Endothelial cell of hepatic sinusoid (primary cell): ENCODE results near the gene SAMD10.
"Not testable (repeated sequence)": the region's sequence is repeated elsewhere in the genome, so short reads cannot be mapped to it uniquely, and the experiment has no call there.

Experiments
- in situ Hi-C: cut with HindIII; loops from 2 replicates; pipeline ENCODE4 v1.10.0; 2017; ENCODE audit warnings: low sequenced_read_pairs

The SAMD10 gene

DNA sequence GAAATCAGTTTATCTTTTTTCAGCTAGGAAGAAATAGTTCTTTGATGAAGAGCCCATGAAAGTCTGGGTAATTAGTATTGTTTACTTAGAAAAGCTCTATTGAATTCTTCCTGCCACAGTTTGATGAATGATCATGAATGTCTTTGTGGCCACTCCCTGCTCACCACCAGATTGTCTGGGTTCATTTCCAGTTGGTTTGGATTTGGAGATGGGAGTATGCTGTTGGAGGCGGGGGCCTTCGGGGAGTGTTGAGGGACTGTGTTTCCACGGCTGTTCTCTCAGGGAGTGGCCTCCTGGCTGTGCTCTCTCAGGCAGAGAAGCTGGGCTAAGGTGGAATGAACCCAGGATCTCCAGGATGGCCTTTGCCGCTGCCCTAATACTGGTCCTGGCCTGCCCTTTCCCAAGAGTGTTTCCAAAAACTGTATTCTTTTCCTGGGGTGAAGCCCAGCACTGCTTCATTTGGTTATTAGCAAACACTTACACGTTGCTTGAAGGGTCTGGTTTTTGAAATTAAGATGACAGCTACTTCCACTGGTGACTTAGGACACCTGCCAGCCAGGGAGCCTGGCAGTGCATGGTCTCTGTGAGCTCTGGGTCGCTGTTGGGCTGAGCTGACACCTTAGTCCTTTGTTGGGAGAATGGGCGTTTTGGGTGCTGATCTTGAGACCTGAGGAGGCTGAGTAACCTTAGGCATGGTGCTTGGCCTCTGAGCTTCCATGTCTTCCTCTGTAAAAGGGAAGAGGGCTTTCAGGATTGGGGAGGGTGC, 24.7 kb upstream of the SAMD10 start:
- in situ Hi-C loops: loop anchor here (10.0 kb wide), 1 partner anchor 141 kb away; no protein-coding TSS in a partner anchor

DNA sequence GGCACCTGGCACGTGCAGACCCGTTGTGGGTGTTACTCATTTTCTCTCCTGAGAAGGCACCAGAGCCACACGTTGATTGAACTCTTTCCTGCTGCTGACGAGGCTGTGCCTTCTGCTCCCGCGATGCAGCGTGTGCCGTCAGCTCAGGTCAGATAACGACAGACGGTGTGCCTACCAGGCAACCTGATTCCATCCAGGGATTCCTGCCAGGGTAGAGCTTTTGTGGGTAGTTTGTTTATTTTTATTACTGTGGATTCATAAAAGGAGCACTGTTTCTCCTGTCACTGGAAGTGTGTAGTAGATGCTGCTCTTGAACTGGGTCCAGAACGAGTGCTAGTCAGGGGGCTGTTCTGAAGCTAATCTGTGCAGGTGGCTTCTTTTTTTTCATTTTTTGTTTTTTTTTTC, 22.2 kb upstream of the SAMD10 start:
- in situ Hi-C loops: loop anchor here (10.0 kb wide), 1 partner anchor 143 kb away; no protein-coding TSS in a partner anchor

DNA sequence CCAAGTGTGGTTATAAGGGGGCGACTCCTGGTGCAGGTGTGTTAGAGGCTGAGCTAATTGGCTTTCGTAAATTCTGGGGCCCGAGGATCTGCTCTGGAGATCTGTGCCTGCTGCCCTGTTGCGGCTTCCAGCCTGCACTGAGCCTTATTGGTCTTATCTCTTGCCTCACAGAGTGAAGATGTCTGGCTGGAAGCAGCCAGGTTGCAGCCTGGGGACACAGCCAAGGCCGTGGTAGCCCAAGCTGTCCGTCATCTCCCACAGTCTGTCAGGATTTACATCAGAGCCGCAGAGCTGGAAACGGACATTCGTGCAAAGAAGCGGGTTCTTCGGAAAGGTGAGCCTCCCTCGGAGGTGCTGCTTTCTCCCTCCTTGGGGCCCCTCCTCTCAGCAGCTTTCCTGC, 21.5 kb upstream of the SAMD10 start:
- in situ Hi-C loops: loop anchor here (10.0 kb wide), 1 partner anchor 144 kb away; no protein-coding TSS in a partner anchor

DNA sequence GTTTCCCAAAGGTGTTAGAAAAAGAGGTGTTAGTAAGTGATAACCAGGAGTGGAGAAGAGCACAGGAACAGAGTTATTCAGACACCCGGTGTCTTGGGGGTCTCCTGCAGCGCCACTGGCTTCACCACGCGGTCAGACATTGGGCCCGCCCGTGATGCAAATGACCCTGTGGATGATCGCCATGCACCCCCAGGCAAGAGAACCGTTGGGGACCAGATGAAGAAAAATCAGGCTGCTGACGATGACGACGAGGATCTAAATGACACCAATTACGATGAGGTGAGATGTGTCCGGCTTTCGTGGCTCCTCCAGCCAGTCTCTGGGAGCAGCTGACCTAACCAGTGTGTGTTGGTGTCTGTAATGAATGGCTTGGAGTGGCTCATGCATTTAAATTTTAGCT, 3.5 kb upstream of the SAMD10 start:
- in situ Hi-C loops: no loop called here

DNA sequence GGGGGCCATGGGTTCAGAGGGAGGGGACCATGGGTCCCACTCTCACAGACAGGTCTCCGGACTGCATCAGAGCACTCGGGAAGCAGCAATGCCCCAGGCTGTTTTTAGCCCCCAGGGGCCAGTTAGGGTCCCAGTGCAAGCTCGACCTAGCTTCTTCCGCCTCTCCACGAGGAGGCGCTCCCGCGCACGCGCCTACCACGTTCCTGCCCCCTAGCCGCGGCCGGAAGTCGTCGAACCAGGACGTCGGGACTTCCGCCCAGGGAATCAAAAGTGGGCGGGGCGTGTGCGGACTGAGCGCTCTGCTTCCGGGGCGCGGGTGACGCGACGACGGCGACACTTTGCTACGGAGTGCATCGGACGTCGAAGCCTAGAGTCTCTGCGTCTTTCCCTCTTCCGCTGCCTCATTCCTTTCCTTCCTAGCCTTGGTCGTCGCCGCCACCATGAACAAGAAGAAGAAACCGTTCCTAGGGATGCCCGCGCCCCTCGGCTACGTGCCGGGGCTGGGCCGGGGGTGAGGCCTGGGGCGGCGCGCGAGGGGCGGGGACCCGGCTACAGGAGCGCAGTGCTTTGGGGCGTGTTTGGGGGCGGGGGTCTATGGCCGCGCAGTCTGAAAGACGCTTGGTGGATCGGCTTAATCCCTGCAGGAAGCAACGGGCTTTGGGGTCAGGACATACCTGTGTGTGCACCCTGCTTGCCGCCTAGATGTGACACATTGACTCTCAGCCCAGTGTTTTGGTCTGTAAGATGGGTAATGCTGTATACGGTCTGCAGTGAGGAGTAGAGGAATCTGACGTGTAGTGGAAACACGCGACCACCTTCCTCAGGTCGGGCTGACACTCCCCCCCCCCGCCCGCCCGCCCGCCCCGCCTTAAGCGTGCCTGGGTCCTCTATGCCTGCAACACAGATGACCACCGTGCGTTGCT, 1.6 kb upstream of the SAMD10 start, which contains the start of gene PRPF6:
PRPF6 (plus strand) TSS at position 327 of the 923 bp plus-strand sequence; CDS start at position 441, 114 bp downstream.
- in situ Hi-C loops: no loop called here

DNA sequence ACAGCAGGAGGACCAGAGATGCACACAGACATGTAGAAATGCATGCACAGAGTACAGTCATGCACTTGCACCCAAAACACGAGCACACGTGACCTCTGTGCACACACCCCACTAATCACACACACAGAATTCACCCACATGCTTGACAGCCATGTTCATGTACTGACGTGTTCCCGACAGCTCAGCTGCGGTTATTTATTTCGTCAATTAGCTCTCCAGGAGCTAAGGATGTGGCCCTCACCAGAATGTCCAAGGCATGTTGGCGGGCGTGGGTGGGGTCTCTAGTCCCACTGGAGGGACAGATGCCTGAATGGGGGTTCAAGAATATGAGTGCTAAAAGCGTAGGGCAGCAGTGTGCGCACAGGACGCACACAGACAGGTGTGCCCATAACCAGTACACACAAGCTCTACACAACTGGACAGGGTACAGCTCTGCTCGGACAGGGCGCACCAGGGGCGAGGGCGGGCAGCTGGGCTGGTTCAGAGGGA, 919 bp upstream of the SAMD10 start:
- in situ Hi-C loops: no loop called here

DNA sequence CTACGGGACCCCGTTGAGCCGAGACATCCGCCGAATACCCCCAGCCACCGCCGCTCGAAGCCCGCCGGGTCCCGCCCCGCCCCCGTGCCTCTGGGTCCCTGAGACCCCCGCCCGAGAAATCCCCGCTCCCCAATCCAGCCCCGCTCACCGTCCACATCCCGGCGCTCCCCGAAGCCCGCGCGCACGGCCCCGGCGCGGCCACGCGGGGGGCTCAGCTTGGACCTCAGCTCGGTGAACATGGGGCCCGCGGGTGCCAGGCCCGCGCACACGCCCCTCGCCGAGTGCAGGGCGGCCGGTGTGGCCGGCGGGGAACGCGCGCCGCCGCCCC, 249 bp downstream of the SAMD10 start:
- in situ Hi-C loops: no loop called here

DNA sequence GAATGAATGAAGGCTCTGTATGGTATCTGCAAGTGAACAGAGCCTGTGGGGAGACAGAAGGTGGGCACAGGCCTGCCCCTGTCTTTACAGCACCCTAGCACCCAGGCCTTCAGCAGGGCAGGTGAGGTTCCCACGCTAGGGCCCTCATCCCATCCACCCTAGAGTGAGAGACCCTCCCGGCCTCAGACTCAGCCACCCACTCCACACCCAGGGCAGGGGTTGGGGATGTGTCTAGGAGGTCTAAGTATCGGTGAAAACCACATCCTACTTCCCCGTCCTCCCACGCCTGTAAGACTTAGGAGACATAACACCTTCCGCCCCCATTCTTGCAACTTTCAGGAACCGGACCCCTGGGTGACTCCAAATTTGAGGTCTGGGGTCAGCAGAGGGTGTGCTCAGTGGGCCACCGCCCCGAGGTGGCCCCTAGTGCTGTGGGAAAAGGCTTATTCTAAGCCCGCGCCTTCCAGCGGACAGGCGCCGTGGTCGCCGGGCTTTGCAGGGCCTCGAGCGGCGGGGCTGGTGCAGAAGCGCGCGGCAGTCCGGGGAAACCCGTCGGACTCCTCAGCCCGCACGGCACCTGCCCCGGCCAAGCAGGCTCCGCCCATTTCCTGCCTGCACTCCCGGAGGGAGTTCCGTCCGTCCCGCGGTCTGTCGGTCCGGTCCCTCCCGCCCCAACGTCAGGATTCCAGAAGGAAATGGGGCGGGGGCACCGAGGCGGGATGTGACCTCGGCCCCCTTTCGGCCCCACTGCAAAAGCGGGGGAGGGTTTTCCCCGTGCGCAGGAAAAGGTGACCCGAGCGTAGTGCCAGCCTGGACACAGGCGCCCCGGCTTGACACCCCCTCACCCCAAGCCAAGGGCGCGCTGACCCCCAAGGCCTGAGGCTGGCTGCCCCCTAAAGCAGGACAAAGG, 868 bp downstream of the SAMD10 start:
- in situ Hi-C loops: no loop called here

DNA sequence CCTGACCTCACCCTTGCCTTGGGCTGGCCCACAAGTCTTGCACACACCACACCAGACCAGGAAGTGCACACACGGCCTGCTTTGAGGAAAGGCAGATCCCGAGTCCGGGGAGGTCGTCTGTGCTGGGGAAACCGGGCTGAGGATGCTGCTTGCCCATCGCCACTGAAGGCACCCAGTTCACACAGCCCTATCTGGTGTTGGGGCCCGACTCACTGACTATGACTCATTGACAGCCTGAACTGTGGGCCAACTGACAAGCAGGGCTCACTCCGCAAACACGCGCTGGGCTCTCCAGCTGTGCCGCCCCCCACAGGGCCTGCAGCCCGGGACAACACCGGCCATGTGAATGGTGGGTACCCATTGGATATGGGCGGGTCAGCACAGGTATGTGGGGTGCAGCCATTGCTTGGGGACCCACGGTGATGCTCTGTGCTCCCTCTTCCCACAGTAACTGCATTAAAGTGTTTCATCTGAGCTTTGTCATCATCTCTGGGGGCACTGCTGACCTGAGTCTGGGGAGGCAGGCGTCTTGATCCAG, 1.6 kb downstream of the SAMD10 start:
- in situ Hi-C loops: no loop called here

DNA sequence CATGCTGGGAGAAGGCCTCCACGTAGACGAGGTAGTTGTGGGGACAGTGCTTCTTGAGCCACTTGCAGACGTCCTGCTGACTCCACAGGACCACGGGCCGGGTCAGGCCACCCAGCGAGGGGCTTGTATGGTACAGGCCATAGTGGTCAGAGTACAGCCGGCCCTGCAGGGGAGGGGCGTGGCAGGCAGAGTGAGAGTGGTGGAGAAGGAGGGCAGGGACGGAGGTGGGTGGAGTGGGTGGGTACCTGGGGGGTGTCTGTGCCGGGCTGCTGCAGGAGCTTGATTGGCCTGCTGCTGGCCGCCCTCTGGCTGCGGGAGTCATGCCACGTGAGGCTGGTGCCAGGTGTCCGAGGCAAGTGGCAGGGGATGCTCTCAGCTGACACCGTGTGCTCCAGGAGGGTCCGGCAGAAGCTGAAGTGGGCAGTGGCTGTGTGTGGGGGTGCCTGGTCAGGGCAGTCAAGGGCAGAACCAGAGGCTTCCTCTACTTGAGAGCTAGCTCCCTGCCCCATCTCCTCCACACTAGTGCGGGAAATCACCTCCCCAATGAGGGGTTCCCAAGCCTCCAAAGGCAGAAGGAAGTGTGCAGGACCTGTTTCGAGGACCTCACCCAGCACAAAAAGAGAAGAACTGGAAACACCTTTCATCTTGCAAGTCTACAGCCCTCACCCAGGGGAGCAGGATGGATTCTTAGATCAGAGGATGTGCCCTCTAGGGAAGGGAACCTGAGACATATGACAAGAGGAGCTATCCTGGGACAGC, 2.3 kb downstream of the SAMD10 start:
- in situ Hi-C loops: no loop called here

DNA sequence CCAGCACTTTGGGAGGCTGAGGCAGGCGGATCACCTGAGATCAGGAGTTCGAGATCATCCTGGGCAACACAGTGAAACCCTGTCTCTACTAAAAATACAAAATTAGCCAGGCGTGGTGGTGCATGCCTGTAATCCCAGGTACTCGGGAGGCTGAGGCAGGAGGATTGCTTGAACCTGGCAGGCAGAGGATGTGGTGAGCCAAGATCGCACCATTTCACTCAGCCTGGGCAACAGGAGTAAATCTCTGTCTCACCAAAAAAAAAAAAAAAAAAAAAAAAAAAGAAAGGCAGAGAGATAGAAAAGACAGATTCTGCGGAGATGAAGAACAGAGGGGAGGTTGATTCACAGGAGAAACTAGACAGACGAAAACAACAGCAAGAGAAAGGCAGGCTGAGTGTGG, 2.9 kb downstream of the SAMD10 start:
- in situ Hi-C loops: not testable (repeated sequence)

DNA sequence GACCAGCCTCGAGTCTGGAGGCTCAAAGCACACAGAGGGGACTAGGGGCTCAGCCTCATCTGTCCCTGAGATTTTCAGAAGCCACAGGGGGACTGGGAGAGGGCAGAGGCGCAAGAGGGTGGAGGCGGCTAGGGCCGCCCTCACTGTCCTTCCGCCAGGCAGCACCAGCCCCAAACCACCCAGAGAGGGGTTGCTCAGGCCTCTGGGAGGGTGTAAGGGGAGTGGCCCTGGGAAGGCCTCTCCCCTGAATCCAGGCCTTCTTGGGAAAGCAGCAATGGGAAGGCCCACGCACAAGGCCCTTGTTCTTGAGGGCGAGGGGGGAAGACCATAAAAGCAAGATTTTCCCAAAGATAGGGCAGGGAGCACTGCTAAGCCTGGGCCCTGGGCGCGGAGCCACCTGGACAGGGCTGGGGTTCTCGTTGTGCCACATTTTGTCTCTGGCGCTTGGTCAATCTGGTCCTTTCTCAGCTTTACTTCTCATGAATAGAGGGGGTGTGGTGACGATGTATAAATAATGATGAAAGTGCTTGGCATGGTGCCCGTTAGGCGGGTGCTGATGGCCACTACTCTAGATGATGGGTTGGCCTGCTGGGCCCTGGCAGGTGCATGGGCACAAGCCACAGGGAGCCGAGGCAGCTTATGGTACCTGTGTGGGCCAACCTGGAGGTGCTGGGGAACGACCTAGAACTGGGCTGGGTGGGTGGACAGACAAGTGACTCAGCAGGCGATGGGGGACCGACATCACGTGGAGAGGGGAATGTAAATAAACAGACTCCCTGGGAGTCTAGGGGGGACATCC, 4.8 kb downstream of the SAMD10 start:
- in situ Hi-C loops: no loop called here

DNA sequence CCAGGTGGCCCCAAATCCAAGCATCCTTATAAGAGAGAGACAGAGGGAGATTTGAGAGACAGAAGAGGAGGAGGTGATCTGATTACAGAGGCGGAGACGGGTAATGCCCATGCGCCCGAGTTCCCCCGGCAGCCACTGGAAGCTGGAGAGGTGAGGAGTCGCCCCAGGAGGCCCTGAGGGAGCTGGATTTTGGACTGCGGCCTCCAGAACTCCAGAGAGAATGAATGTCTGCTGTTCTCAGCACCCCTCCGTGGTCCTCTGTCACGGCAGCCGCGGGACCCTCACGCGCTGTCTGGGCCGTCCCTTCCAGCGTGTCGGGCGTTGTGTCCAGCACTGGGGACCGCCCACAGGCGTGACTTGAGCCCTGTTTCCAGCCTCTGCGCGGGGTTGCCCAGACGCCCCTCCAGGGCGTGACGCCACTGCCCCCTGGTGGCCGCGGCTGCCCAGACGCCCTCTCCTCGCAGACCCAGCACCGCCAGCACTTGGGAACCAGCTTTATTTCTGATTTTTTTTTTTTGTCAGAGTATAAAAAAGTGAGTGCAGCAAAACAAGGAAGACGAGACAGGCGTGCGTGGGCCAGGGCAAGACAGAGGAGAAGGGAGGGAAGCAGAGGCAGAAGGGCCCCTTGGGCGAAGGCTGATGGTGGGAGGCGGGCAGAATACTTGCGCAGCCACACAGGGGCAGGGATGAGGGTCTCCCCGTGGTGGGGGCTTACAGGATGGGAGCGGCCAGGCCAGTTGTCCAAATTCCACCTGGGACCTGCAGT, 5.6 kb downstream of the SAMD10 start:
- in situ Hi-C loops: no loop called here

DNA sequence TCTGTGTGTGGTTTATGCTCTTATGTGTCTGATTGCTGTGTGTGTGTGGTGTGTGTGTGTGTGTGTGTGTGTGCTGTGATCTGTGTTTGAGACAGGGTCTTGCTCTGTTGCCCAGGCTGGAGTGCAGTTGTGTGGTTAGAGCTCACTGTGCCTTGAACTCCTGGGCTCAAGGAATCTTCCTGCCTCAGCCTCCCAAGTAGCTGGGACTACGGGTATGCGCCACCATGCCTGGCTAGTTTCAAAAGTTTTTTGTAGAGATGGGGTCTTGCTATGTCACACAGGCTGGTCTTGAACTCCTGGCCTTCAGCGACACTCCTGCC, 6.3 kb downstream of the SAMD10 start:
- in situ Hi-C loops: no loop called here

DNA sequence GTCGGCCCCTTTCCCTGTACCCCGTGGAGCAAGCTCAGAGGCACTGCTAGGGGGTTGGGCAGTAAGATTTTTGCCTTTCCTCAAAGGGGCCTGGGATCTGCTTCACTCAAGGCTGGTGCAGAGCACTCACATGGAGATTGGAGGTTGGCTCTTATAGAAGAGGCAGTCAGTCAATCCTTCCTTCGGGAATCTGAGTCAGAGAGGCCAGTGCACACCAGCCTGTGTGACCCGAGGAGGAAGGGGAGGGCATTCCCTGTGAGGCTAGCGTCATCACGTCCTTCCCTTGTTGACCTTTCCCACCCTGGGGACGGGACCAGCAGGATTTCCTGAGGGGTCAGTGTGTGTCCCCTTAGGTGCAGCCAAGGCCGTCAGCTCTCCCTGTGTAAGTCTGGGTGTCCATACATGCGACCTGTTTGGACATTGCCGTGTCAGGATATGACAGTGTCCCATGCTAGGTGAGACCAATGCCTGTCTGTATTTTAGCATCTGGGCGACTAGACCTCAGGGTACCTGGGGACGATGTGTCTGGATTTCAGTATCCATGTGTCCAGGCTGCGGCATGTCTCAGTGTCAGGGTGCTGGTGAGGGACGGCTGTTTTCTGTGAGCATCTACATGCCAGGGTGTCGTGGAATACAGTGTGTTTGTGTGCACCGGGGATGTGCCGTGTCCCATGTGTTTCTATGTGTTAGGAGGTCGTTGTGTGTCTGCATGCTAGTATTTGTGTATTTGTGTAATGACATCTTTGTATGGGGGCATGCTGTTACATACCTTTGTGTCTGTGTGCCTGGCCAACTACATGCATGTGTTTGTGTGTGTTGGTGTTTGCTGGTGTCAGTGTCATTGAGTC, 6.9 kb downstream of the SAMD10 start:
- in situ Hi-C loops: no loop called here

DNA sequence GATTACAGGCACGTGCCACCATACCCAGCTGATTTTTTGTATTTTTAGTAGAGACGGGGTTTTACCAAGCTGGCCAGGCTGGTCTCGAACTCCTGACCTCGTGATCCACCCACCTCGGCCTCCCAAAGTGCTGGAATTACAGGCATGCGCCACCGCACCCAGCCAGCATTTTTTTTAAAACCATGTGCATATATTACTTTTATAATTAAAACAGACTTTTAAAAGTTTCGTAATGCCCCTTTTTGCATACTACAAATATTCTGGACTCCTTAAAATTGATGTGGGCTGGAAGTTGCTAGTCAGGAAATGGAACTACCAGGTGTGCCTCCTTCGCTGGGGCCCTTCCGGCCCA, 7.5 kb downstream of the SAMD10 start:
- in situ Hi-C loops: not testable (repeated sequence)

DNA sequence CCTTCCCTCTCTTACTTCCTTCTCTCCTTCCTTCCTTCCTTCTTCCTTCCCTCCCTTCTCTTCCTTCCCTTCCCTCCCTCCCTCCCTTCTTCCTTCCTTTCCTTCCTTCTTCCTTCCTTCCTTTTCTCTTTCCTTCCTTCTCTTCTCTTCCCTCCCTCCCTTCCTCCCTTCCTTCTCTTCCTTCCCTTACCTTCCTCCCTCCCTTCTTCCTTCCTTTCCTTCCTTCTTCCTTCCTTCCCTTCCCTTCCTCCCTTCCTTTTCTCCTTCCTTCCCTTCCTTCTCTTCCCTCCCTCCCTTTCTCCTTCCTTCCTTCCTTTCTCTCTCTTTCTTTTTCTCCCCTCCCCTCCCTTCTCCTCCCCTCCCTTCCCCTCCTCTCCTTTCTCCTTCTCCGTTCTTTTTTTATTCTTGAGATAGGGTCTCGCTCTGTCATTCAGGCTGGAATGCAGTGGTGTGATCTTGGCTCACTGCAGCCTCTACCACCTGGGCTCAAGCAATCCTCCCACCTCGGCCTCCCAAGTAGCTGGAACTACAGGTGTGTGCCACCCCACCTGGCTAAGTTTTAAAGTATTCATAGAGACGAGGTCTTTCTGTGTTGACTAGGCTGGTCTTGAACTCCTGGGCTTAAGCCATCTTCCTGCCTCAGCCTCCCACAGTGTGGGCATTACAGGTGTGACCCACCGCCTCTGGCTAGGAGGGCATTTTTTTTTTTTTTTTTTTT, 8.6 kb downstream of the SAMD10 start:
- in situ Hi-C loops: no loop called here
